IMR-90 (cell line): ENCODE results near the gene SCYGR4. TPM values are rescaled to one million over a fixed set of nuclear protein-coding genes. Genes with fewer than 3 reads are reported as not detected.

ENCODE experiments used
- ATAC-seq: fragments of 200-7000 bp; cut with Tn5 transposase; 2 replicates; pipeline ENCODE4 v1.9.1; 2020; ENCODE audit warnings: low read depth, mild to moderate bottlenecking, moderate library complexity
- BruUV-seq: library from RNA; stranded (reverse); fragments of 400-500 nt; replicated peaks from 2 replicates; lab custom pipeline; 2021; lab: Mats Ljungman, UMichigan
- CTCF ChIA-PET: fragments of 300-600 bp; formaldehyde crosslinking; extraction: SDS; loops from one replicate; lab custom pipeline; 2021; ENCODE audit warnings: antibody characterized with exemption; lab: Yijun Ruan, JAX
- POLR2A ChIA-PET: fragments of 300-600 bp; sonication (Branson Sonifier 250); formaldehyde crosslinking; loops from one replicate; lab custom pipeline; 2022; ENCODE audit warnings: antibody characterized with exemption; ENCODE audit not compliant: unreplicated experiment; lab: Charles Lee
- DNase-seq: peaks from one replicate; pipeline ENCODE4 v3.0.0; 2013
- H2AFZ ChIP-seq: replicated peaks from 2 replicates; pipeline ENCODE3; 2013; ENCODE audit warnings: low read length, mild to moderate bottlenecking; ENCODE audit not compliant: poor library complexity
- H2AK5ac ChIP-seq: 2 replicates; pipeline ENCODE4 v1.6.1; 2013; ENCODE audit warnings: low read depth, low read length, inconsistent platforms
- H2AK9ac ChIP-seq: replicated peaks from 2 replicates; pipeline ENCODE3; 2013; ENCODE audit warnings: mild to moderate bottlenecking, low read depth, low read length, moderate library complexity; ENCODE audit not compliant: poor library complexity
- H2BK120ac ChIP-seq: 2 replicates; pipeline ENCODE4 v1.6.1; 2013; ENCODE audit warnings: low read depth, low read length, inconsistent platforms
- H2BK15ac ChIP-seq: 3 replicates; pipeline ENCODE4 v1.6.1; 2013; ENCODE audit warnings: low read depth, low read length, inconsistent platforms
- H2BK20ac ChIP-seq: 2 replicates; pipeline ENCODE4 v1.6.1; 2013; ENCODE audit warnings: low read depth, mild to moderate bottlenecking, inconsistent platforms, low read length, moderate library complexity
- H2BK5ac ChIP-seq: 2 replicates; pipeline ENCODE4 v1.6.1; 2013; ENCODE audit warnings: mild to moderate bottlenecking, low read depth, low read length, inconsistent platforms; ENCODE audit not compliant: poor library complexity, severe bottlenecking
- H3K14ac ChIP-seq: replicated peaks from 2 replicates; pipeline ENCODE4 v1.6.1; 2013; ENCODE audit warnings: low read depth, low read length, inconsistent platforms
- H3K18ac ChIP-seq: 2 replicates; pipeline ENCODE4 v1.6.1; 2013; ENCODE audit warnings: low read depth, low read length, control low read depth
- H3K23ac ChIP-seq: 2 replicates; pipeline ENCODE4 v1.6.1; 2013; ENCODE audit warnings: low read depth, low read length, inconsistent platforms
- H3K27ac ChIP-seq: 2 replicates; pipeline ENCODE4 v1.5.1; 2013; ENCODE audit warnings: mild to moderate bottlenecking, control low read depth, low read length; ENCODE audit not compliant: insufficient read depth
- H3K27me3 ChIP-seq: 2 replicates; pipeline ENCODE4 v1.6.1; 2013; ENCODE audit warnings: low read length; ENCODE audit not compliant: control insufficient read depth, insufficient read depth
- H3K36me3 ChIP-seq: 2 replicates; pipeline ENCODE4 v1.6.1; 2013; ENCODE audit warnings: low read length, mixed read lengths; ENCODE audit not compliant: control insufficient read depth, insufficient read depth
- H3K4ac ChIP-seq: 2 replicates; pipeline ENCODE4 v1.6.1; 2013; ENCODE audit warnings: low read depth, low read length, inconsistent platforms
- H3K4me1 ChIP-seq: 2 replicates; pipeline ENCODE4 v1.6.1; 2013; ENCODE audit warnings: low read length, mixed read lengths; ENCODE audit not compliant: control insufficient read depth, insufficient read depth
- H3K4me2 ChIP-seq: 2 replicates; pipeline ENCODE4 v1.6.1; 2013; ENCODE audit warnings: low read depth, mild to moderate bottlenecking, control low read depth, low read length, moderate library complexity
- H3K4me3 ChIP-seq: 2 replicates; pipeline ENCODE4 v1.5.1; 2013; ENCODE audit warnings: low read depth, mild to moderate bottlenecking, control low read depth, low read length, moderate library complexity; ENCODE audit not compliant: insufficient read depth
- H3K56ac ChIP-seq: 2 replicates; pipeline ENCODE4 v1.6.1; 2013; ENCODE audit warnings: low read length, inconsistent platforms; ENCODE audit not compliant: insufficient read depth; ENCODE audit errors: extremely low read depth
- H3K79me1 ChIP-seq, 2 experiments: 2 replicates each; pipeline ENCODE4 v1.6.1; 2013; ENCODE audit warnings: low read length in 2 of 2, inconsistent platforms in 1 of 2, low read depth in 1 of 2
- H3K9ac ChIP-seq: 2 replicates; pipeline ENCODE4 v1.6.1; 2013; ENCODE audit warnings: low read depth, low read length, control low read depth
- H3K9me1 ChIP-seq: 2 replicates; pipeline ENCODE4 v1.6.1; 2013; ENCODE audit warnings: low read length, inconsistent platforms; ENCODE audit not compliant: insufficient read depth
- H3K9me3 ChIP-seq: 2 replicates; pipeline ENCODE4 v1.6.1; 2013; ENCODE audit warnings: low read length; ENCODE audit not compliant: control insufficient read depth, insufficient read depth
- H4K20me1 ChIP-seq: 2 replicates; pipeline ENCODE4 v1.6.1; 2013; ENCODE audit warnings: low read length, inconsistent platforms; ENCODE audit not compliant: insufficient read depth
- H4K5ac ChIP-seq: 2 replicates; pipeline ENCODE4 v1.6.1; 2013; ENCODE audit warnings: mild to moderate bottlenecking, low read depth, low read length, control low read depth
- H4K8ac ChIP-seq, 2 experiments: 2 replicates each; pipeline ENCODE4 v1.6.1; 2013; ENCODE audit warnings: low read depth in 2 of 2, low read length in 2 of 2, control low read depth in 1 of 2, inconsistent platforms in 1 of 2
- H4K91ac ChIP-seq: 2 replicates; pipeline ENCODE4 v1.6.1; 2013; ENCODE audit warnings: low read depth, low read length, inconsistent platforms; ENCODE audit not compliant: insufficient read depth
- BHLHE40 ChIP-seq: fragments of 150-350 bp; IDR thresholded peaks from 2 replicates; pipeline ENCODE4 v1.6.1; 2016; ENCODE audit warnings: mild to moderate bottlenecking, low read depth, low read length
- CEBPB ChIP-seq: IDR thresholded peaks from 2 replicates; pipeline ENCODE4 v1.6.1; 2012; ENCODE audit warnings: low read depth, low read length, improper control_type of control experiment
- ELK1 ChIP-seq: fragments of 150-350 bp; IDR thresholded peaks from 2 replicates; pipeline ENCODE4 v1.6.1; 2016; ENCODE audit warnings: low read depth, mild to moderate bottlenecking, low read length, moderate library complexity, borderline replicate concordance
- MAZ ChIP-seq: IDR thresholded peaks from 2 replicates; pipeline ENCODE4 v1.6.1; 2012; ENCODE audit warnings: low read depth, mild to moderate bottlenecking, low read length, improper control_type of control experiment, moderate library complexity, borderline replicate concordance
- MXI1 ChIP-seq: IDR thresholded peaks from 2 replicates; pipeline ENCODE4 v1.6.1; 2012; ENCODE audit warnings: low read depth, mild to moderate bottlenecking, low read length, moderate library complexity, borderline replicate concordance
- WGBS, 2 experiments: methylation state at CpG; one replicate each; pipeline versions ENCODE4 v1.1.5 to v1.1.7; 2013; ENCODE audit warnings: missing lambda C conversion rate in 2 of 2; ENCODE audit not compliant: insufficient read length in 1 of 2; ENCODE audit errors: extremely low coverage in 2 of 2; 5-methylcytosine and 5-hydroxymethylcytosine counted together
- dilution Hi-C: fragments of 300-500 bp; cut with HindIII; formaldehyde crosslinking; loops from one replicate; pipeline ENCODE4 v1.14.3; 2018; ENCODE audit warnings: low sequenced_read_pairs; ENCODE audit not compliant: unreplicated experiment
- in situ Hi-C: fragments of 300-500 bp; cut with MboI; formaldehyde crosslinking; loops from 3 replicates; pipeline ENCODE4 v1.14.3; 2019; ENCODE audit warnings: low sequenced_read_pairs, inconsistent platforms, mixed read lengths
- intact Hi-C: fragments of 100-400 bp; cut with micrococcal nuclease; formaldehyde crosslinking; loops from 2 replicates; pipeline ENCODE4 v1.10.0; 2022
- polyA plus RNA-seq, 3 experiments: library from polyadenylated mRNA; depleted of rRNA; stranded (reverse); fragments of >200 nt; gene quantifications; 2 replicates each; pipeline ENCODE4 v1.2.3, GENCODE V29; 2012; ENCODE audit warnings: low replicate concordance in 1 of 3
- total RNA-seq: library from RNA; depleted of rRNA; stranded (reverse); fragments of >200 nt; gene quantifications from 2 replicates; pipeline ENCODE4 v1.2.3, GENCODE V29; 2012

SCYGR4 gene
- total and polyA plus RNA-seq, 2 of the 4 experiments (the other 2 are of a cell fraction), result not detected

GRCh38 chr2:227642656-227643055 is 25.4 kb downstream of the SCYGR4 start:
- no TSS peak for BruUV-seq
- Histone ChIP-seq H2BK5ac (no peak overlapping the region), H3K9me3 (no peaks in the 10 kb centered on the region), H2AK5ac (no peak overlapping the region), H2BK120ac (no peak overlapping the region), H4K20me1 (no peaks in the 10 kb centered on the region), H2BK15ac (no peak overlapping the region), H3K9ac (no peak overlapping the region), H3K9me1 (no peaks in the 10 kb centered on the region), H3K79me1 (no peaks in the 10 kb centered on the region), H3K36me3 (no peaks in the 10 kb centered on the region), H4K91ac (no peak overlapping the region), H3K4me1 (no peaks in the 10 kb centered on the region), H4K8ac (no peak overlapping the region), H3K4me3 (no peak overlapping the region), H3K18ac (no peak overlapping the region), H4K5ac (no peak overlapping the region), H3K56ac (no peak overlapping the region), H3K4me2 (no peak overlapping the region), H3K14ac (no peak overlapping the region), H2AFZ (no peak overlapping the region), H3K27ac (no peak overlapping the region), H2BK20ac (no peak overlapping the region), H3K4ac (no peak overlapping the region), H3K23ac (no peak overlapping the region), H3K27me3 (no peaks in the 10 kb centered on the region), H2AK9ac (no peak overlapping the region)
- no peak for ATAC-seq
- ChIA-PET POLR2A (no interaction called here), CTCF (no interaction called here)
- in situ Hi-C loops (no loop called here), intact Hi-C loops (no loop called here), dilution Hi-C loops (no loop called here)
- WGBS, 2 experiments, result no CpG with 5 or more reads among the region's 2 CpGs
- no peak for DNase-seq
- no peak for TF ChIP-seq ELK1
- TF ChIP-seq CEBPB, result no peak
- no peak for TF ChIP-seq MAZ
- no peak for TF ChIP-seq BHLHE40
- no peak for TF ChIP-seq MXI1
